Panc1 (cell line): ENCODE results near the gene TSHZ3.

Experiments used
- CTCF ChIP-seq: fragments of 450-650 bp; IDR thresholded peaks from 2 replicates; pipeline ENCODE4 v1.5.1; 2017; ENCODE audit warnings: mild to moderate bottlenecking
- POLR2AphosphoS5 ChIP-seq: IDR thresholded peaks from 2 replicates; pipeline ENCODE4 v1.6.1; 2012; ENCODE audit warnings: mild to moderate bottlenecking, low read depth, low read length, moderate library complexity
- REST ChIP-seq, 2 experiments: IDR thresholded peaks; 2 replicates each; pipeline ENCODE4 v1.6.1; 2011 to 2012; ENCODE audit warnings: low read depth in 2 of 2, control low read depth in 1 of 2, low read length in 1 of 2, mild to moderate bottlenecking in 1 of 2, moderate library complexity in 1 of 2; ENCODE audit not compliant: insufficient read depth in 1 of 2

- TF ChIP-seq CTCF (no peak), POLR2AphosphoS5 (no peak), REST (IDR thresholded peaks at IDR 0.05; ENCODE audit: insufficient read depth in 1 of 2, low read depth in 2 of 2, low read length in 1 of 2) (no peak)
Observed at GRCh38 chr19:31275068-31275334, 74.2 kb downstream of the TSHZ3 start.
